HG03139 (cell line): ENCODE results near the gene SHC1.
A peak's percentile ranks its signal among the peaks of the same experiment; 100 is the strongest.

Experiments
- ATAC-seq: cut with Tn5 transposase; IDR thresholded peaks from one replicate; pipeline ENCODE4 v1.9.1; 2021; ENCODE audit not compliant: unreplicated experiment

SHC1 gene

DNA sequence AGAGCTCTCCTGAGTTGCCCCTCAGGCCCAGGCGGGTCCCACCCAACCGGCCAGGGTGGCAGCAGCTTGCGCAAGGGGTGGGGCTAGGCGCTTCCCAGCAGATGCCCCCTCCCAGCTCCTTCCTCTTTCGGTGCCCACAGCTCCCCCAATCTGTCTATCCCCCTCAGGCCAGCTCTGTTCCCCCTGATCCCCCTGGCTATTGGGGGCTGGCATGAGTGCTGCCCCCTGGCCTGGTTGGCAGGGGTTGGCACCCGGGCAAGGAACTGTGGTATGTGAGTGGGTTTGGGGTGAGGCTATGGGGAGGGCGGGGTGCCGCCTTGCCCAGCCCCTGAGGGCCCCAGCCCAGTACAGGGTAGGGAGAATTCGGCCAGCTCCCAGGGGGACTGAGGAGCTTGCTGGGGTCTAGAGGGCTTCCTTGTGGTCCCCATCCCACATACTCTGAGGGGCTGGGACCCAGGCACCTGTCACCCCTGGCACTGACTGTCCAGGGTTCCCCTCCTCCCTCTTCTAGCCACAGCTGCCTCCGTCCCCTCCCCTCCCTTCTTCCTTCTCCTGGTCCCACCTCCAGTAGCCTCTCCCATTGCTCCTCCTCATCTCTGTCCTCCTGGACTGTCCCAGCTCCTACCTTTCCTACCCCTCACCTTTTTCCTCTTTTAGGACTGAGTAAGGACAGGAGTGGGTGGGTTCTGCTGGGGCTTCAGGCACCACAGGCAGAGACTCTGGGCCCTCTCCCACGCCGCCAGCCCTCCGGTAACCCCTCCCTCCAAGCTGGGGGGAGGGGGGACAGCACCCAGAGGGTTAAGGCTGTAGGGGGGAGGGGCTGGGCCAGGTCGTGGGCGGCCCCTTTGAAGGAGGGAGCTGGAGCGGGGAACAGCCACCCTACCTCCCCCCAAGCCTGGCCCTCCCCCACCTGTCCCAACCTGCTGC lies 37.7 kb upstream of the SHC1 start:
- no peak for ATAC-seq

DNA sequence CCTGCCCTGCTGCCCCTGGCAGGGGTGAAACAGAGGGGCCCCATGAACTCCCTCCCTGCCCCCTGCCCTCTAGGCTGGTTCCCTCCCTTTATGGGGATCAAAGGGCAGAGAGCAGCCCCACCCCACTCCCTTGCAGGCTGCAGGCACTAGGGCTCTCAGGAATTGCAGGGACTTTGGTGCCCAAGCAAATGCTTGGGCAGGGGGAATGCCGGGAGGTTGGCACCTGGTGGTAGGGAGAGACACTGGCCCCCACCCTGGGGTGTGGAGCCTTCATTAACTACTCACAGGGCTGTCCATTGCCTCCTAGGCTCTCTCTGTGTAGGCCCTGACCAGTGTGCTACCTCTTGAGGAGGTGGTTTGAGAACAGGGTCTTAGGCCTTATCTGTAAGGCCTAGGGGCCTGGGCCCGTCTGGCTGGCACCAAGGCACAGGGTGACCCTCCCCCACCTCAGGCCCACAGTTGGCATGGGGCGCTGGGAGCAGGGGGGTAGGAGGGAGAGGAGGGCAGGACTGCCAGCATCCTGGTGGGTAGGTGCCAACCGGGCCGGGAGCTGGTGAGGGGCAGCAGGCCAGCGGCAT lies 36.8 kb upstream of the SHC1 start:
- no peak for ATAC-seq

DNA sequence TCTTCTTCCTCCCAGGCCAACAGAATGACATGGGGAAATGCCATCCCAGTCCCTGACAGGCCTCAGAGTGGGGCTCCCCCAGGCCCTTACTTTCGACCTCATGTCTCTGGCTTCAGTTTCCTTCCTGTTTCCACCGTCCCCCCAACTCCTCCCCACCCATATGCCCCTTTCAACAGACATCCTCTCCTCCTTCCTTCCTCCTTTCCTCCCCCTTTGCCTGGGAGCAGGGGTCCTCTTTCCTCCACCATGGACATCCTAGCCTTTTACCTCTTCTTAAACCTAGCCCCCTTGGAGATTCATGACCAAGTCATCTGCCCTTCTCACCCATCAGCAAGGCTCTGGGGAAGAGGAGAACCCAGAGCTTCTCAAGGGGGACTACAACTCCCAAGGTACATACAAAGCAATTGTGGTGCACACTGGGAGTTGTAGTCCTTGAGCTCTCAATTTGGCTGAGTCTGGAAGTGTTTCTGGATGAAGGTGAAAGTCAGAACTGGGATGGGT lies 36.1 kb upstream of the SHC1 start:
- ATAC-seq = no peak

DNA sequence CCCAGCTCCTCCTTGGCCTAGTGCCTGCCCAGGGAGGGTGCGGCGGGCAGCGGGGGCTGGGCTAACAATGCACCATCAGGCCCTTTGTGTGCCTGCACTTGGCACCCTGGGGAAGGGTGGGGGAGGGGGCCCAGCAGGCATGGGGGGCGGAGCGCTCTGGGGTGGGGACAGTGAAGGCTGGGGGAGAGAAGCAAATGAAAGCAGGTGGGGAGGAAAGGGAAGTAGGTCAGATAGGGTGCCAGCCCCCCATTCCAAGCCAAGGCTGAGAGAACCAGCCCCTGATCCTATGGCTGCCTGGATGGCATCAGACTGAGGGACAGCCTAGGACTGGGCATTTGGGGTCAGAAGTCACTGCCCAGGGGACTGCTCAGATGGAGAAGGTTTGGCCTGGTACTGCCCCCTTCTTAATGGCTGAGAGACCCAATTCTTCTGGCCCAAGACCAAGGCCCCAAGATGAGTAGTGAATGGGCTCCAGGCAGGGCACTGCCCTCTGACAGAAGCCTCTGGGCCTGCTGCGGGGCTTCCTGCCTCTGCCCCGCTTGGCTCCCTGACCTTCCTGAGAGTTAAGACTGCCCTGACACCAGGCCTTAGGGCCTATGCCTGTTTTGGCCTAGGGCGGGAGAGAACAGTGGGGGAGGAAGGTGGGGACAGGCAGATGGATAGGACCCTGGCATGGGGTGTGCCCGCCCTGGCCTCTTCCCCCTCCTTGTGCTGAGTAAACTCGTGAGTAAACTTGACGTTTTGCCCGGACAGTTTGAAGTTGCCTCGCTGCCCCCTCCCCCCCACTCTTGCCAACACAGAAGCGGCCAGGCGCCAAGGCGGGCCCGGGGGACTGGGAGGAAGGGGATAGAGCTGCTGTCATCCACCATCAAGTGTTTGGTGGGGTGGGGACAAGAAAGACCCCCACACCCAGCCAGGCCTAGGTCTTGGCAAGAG lies 34.8 kb upstream of the SHC1 start:
- no peak for ATAC-seq

DNA sequence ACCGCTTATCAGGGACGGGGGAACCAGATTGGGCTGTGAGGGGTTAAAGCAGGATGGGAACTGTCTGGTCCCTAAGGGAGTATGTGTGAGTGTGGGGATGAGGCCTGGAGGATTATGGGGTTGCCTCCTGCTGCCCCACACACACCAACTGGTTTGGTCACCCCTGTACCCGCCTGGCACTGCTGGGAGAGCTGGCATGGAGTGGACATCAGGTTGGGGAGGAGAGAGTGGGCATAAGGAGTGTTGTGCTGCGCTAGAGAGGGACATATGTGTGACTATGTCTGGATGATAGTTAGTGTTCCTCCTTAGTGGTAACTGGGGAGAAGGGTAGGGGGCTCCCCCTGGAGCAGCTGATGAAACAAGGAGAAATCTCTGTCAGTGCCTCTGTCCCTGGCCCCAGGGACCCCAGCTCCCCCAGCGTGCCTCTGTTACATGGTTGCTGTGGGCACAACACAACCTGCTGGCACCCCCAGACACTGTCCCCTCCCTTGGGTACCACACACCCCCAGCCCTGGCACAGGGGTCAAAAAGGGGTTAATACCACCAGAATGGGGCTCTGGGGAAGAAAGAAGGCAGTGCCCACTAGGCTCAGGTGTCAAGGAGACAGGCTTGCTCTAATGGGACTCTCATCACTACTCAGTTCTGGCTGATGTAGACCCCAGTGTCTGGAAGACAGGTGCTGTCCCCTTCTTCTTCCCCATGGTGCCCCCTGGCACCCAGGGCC lies 34.0 kb upstream of the SHC1 start:
- no peak for ATAC-seq

DNA sequence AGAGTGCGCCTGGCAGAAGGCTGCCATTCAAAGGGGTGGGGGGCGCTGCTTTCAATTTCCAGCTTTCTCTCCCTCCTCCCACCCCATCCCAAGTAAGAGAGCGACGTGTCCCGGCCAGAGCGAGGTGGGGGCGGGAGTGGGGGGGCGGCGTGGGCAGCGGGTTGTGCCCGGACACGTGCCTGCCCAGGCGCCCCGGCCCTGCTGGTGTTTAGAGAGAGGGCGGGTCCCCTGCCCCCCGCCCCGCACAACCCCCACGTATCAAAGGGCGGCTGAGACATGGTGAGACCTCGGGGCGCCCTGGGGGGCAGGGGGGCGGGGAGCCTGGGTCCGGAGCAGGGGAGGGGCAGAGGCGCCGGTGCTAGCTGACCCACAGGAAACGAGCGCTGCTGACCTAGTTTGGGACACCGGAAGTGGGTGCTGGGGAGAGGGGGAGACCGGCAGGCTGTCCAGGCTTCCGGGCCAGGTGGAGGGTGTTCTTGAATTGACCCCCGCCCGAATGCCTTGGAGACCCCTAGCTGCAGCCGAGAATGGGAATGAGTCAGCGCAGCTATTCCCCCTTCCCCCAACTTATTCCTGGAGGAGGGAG lies 33.3 kb upstream of the SHC1 start:
- no peak for ATAC-seq

DNA sequence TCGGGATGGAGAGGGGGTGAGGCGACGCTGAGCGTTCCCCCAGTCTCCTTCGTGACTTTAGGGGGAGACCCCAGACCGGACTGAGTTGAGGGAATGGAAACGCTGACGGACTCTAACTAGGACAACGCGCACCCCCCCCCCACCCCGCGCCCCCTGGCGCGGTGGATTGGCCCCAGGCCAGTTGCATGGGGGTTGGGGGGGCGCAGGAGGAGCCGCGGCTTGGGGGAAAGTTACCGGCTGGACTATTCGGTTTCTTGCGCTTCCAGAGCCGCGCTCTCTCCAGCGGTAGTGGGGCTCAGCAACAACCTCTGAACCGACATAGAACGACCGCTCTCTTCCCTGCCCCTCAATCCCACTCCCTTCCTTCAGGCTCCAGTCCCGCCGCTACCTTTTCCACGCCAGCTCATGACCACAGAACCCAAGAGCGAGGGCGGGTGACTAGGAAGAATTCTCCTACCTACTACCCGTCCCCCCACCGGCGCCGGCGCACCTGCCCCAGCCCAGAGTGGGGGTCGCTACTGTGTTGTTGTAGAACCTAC lies 32.7 kb upstream of the SHC1 start:
- ATAC-seq = no peak

DNA sequence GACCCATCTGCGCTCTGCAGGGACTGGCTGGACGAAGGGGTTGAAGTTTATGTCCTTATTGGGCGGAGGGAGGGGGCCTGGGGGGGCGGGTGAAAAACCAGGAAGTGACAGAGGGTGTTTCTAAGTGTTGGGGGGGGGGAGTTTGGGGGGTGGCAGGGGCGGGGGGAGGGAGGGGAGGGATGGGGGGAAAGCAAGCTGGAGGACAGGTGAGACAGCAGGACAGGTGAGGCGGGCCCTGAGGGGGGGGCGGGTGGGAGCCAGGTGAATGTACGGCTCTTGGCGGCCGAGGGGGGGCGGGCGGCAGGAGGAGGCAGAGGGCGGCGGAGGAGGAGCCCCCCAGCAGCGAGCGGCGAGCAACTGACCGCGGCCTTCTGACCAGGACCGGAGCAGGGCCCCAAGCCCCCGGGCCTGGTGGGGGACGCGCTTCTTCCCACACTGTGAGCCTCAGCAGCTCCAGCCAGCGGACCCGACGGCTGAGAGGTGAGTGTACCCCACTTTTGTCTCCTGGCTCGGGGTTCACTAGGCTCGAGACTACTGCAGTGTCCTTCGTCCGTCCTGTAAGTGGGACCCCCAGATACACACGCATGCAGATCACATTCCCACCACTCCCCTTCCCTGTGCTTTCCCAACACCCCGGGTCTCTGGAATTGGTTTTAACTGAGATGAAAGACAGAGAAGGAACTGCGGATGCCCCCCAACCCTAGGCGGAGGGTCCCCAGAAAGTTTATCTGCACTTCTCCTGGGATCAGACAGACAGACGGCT lies 32.1 kb upstream of the SHC1 start, which contains the start of gene ZBTB7B:
Gene ZBTB7B (plus strand): TSS at position 339 of the 763 bp plus-strand sequence. CDS start 11,859 bp downstream, outside the sequence.
- no peak for ATAC-seq

DNA sequence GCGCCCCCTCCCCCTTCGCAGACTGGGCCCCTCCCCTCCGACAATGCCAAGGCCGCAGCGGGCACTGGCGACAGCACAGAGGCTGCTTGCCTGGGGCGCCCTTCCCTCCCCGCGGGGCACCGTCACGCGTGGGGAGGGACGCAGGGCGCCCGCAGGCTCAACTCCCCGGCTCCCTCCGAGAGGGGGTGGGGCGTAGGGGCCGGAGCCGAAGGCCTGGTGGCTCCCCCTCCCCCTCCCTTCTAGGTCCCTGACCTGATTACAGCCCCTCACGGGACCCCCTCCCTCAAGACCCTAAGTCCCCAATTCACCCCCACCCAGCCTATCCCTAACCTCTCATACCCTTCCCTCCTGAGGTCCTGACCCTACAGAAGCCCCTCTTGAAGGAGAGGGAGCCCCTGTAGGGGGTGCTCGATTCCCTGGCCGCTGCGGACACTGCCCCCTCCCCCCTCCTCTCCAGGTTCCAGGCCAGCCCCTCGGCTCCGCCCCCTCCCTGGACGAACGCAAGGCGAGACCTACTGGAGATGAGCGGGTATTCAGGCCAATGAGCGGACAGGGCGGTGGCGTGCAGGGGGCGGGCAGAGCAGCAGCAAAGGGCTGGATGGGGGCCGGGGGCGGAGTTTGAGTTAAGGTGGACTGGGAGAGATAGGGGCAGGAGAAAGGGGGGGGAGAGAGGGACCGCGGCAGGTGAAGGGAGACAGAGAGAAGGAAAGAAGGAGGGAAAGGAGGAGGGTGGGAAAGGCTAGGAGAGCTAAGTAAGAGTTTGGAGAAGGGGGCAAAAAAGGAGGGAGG lies 31.3 kb upstream of the SHC1 start:
- ATAC-seq = peak; percentile 52

DNA sequence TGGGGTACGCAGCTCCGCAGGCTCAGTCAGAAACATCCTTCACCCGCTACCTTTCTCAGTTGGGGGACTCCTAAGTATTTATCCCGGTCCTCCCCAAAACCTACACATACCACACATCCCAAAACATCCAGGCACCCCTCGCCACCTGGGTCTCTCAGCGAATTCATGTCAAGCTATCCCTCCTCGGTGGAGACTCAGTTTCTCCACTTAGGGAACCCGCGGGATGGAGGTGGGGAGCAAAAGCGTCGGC lies 30.8 kb upstream of the SHC1 start:
- no peak for ATAC-seq

DNA sequence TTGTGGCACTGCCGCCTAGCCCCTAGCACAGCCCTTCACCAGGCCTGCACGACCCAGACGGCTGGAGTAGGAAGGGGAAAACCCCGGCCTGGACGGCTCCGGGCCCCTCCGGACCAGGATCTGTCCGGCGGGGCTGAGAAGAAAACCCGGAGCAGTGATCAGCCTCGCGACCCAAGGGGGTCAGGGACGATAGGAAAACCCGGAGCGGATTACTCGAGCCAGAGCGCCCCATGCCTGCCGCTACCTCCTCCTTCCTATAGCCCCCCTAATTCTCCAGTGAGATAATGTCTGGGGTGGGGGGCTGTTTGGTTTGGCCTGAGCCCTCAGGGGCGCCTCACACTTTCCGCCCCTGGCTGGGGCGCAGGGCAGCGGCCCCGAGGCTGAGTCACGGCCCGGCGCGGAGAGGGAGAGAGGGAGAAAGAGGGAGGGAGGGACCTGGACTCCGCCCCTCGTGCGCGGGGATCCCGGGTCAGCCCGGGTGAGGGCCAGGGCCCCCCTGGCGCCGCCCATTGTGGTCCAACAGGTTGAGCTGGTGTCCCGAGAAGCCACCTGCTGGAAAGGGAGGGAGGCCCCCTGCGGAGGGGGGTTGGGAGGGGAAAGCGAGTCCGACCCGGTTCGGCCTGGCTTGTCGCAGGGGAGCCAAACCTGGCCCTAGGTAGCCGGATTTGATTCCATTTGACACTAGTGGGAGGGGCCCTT lies 30.3 kb upstream of the SHC1 start:
- ATAC-seq = no peak

DNA sequence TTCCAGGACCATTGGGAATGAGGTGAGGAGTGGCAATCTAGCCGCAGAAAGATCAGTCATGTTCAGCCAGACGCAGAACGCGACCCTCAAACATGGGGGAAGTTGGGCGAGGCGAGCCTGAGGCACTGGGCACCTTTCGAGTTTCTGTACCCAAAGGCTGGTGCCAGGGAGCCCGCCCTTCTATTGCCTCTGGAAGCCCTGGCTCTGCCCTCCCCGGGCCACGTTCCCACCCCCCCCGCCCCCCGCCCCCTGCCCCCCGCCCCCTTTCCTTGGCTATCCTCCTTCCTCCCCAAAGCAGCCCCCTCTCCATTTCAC lies 29.8 kb upstream of the SHC1 start:
- ATAC-seq = no peak

DNA sequence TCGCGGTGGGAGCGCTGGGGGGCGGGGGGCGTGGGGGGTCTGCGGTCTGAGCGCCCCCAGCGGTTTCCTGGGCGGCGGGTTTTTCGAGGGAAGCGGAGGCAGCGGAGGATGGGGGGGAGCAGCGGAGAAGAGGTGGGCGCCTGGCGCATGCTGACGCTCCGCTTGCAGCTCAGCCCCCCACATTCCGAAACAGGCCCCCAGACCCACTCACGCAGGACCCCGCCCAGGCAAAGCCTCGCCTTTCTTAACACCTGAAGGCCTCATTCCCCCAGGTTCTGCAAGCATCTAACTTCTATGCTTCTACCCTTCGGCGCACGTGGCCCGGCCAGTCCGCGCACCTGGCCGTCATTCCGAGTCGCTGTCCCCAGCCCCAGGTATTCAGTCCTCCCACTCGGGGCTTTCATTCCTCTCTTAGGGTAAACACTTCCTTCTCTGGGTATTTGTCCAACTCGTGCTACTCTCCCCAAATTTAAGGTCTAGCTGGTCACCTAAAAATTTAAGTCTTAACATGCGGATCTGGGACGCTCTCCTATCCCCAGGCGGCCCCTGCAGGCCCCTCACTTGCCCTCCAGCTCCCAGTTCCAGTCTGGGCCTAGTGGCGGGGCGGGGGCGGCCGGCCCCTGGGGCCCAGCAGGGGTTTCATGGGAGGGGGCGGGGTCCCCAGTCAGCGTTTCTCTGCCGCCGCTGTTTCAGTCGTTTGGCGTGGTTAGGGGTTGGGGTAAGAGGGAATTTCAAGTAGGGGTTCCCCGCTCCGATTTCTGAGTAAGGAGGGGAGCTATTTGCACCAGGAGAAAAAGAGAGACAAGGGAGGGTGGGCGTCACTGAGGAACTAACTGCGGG lies 29.2 kb upstream of the SHC1 start:
- ATAC-seq = no peak

DNA sequence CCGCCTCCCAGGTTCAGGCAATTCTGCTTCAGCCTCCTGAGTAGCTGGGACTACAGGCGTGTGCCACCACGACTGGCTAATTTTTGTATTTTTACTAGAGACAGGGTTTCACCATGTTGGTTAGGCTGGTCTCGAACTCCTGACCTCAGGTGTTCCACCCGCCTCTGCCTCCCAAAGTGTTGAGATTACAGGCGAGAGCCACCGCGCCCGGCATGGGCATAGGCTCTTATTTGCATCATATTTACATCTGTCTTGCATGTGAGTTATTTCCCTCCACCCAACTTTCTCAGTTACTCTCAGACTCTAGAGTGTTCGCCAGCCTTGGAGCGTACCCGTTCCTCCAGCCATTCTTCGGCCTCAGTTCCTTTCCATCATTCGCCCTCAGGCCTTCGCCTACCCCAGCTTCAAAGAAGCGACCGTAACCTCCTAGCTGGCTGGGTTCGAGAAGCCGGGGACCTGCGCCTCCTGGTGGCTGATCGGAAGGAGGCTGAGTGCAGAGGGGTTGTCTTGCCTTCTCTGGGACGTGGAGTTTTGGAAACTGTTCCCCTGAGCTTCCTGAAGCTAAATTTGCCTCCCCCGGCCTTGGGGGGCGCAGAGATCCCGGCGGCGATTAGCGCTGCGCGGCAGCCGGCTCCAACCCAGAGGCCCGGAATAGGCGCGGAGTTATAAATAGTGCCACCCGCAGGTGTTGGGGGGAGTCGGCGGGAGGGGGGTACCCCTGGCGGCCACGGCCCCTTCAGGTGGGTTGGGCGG lies 28.4 kb upstream of the SHC1 start:
- no peak for ATAC-seq

DNA sequence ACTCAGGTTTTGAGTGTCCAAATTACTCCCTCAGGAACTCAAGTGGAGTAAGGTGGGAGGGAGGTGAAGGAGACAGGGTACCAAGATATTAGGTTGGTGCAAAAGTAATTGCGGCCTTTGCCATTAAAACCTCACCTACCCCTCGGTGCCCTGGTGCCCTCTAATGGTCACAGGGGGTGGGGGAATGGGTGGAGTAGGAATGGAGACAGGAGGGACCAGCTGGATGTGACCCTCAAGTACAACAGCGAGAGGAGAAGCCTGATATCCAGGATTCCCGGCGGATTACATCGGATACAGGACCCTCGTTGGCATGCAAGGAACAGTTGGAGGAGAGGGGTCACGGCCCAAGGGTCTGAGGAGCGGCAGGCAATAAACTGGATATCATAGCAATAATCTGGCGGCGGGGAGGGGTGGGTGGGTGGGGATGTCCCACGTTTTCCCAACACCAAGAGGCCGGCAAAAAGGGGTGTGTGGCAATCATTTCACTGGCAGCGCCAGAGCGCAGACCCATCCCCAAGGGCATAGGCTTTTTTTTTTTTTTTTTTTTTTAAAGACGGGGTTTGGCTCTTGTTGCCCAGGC lies 27.7 kb upstream of the SHC1 start:
- no peak for ATAC-seq

DNA sequence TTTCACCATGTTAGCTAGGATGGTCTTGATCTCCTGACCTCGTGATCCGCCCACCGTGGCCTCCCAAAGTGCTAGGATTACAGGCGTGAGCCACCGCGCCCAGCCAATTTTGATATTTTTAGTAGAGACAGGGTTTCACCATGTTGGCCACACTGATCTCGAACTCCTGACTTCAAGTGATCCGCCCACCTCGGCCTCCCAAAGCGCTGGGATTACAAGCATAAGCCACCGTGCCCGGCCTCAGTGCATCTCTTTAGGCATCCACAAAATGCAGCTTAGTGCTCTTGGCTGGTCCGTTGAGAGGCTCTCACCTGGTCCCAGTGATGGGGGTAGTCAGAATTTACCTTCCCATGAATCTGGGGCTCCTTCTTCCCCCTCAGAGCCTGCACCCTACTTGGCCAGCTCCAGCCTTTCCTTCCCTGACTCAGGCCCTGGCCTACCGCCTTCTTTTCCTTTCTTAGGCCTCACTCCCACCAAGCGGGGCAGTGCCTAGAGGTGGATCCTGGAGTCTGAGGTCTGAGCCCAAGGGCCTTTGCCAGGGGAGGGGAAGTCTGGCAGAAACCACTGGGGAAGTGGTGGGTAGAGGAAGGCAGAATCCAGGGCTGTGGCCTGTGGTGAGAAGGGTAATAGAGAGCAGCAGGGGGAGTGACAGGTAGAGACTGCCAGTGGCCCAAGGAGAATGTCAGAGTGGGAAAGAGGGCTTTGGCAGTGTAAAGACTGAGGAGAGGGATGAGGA lies 26.6 kb upstream of the SHC1 start:
- no peak for ATAC-seq
